Kasumi-1 (cell line): Measurements from ENCODE around the gene TAF11.
"Not testable (repeated sequence)": the region's sequence is repeated elsewhere in the genome, so short reads cannot be mapped to it uniquely, and the experiment has no call there.

Experiments
- DNase-seq, 2 experiments: peaks; one replicate each; lab custom pipeline; 2025; lab: John Stamatoyannopoulos, UW

The TAF11 gene

GRCh38 chr6:34865107-34865506 is 22.7 kb downstream of the TAF11 start:
- DNase-seq: no peak

GRCh38 chr6:34864007-34864406 is 23.8 kb downstream of the TAF11 start:
- DNase-seq: no peak

- DNase-seq: no peak
These were observed 27.1 kb downstream of the TAF11 start for GRCh38 chr6:34860776-34861175.

- DNase-seq: no peak
These were observed 27.9 kb downstream of the TAF11 start for GRCh38 chr6:34859951-34860350.

GRCh38 chr6:34858681-34859080 is 29.2 kb downstream of the TAF11 start:
- DNase-seq: no peak

- DNase-seq: no peak
These were observed 32.4 kb downstream of the TAF11 start for GRCh38 chr6:34855463-34855862.

GRCh38 chr6:34852406-34853085 is 35.3 kb downstream of the TAF11 start:
- no peak for DNase-seq

GRCh38 chr6:34851361-34851760 is 36.5 kb downstream of the TAF11 start:
- DNase-seq: no peak

GRCh38 chr6:34849066-34849465 is 38.8 kb downstream of the TAF11 start:
- not testable (repeated sequence) for DNase-seq

GRCh38 chr6:34839666-34840352 is 48.0 kb downstream of the TAF11 start:
- DNase-seq: no peak

GRCh38 chr6:34837528-34837927 is 50.3 kb downstream of the TAF11 start:
- no peak for DNase-seq

GRCh38 chr6:34836451-34836850 is 51.4 kb downstream of the TAF11 start:
- no peak for DNase-seq

- DNase-seq: peak; percentile 31 to 34
These were observed 51.8 kb downstream of the TAF11 start for GRCh38 chr6:34836008-34836407.

GRCh38 chr6:34834789-34835518 is 52.9 kb downstream of the TAF11 start:
- peak; percentile 38 to 46 for DNase-seq

GRCh38 chr6:34832942-34833341 is 54.9 kb downstream of the TAF11 start:
- no peak for DNase-seq

- DNase-seq: no peak
These were observed 58.7 kb downstream of the TAF11 start for GRCh38 chr6:34829137-34829536.
